AG09309 (cell line): ENCODE measurements around the gene RERG.

ENCODE experiments used
- DNase-seq: peaks from one replicate; pipeline ENCODE4 v3.0.0-alpha.2; 2010; ENCODE audit warnings: low read depth
- H3K4me3 ChIP-seq: 2 replicates; pipeline ENCODE4 v1.5.1; 2011; ENCODE audit warnings: mild to moderate bottlenecking, low read depth, low read length, moderate library complexity; ENCODE audit not compliant: control insufficient read depth
- CTCF ChIP-seq: IDR thresholded peaks from 2 replicates; pipeline ENCODE4 v1.5.1; 2011; ENCODE audit warnings: mild to moderate bottlenecking, low read depth, low read length, inconsistent platforms; ENCODE audit not compliant: insufficient read depth, control insufficient read depth; ENCODE audit errors: missing control alignments

The RERG gene

GRCh38 chr12:15154103-15154502 is 67.1 kb downstream of the RERG start:
- no peak for TF ChIP-seq CTCF
- no peak overlapping the region for H3K4me3 ChIP-seq
- DNase-seq: no peak

GRCh38 chr12:15152868-15153267 is 68.3 kb downstream of the RERG start:
- no peak for TF ChIP-seq CTCF
- no peak for DNase-seq
- H3K4me3 ChIP-seq: no peak overlapping the region

GRCh38 chr12:15152456-15152855 is 68.8 kb downstream of the RERG start:
- no peak for DNase-seq
- H3K4me3 ChIP-seq: no peak overlapping the region
- TF ChIP-seq CTCF: peak; percentile 28

- TF ChIP-seq CTCF: peak; percentile 31
- no peak overlapping the region for H3K4me3 ChIP-seq
- DNase-seq: no peak
Observed at GRCh38 chr12:15151161-15152091, 69.8 kb downstream of the RERG start.

- TF ChIP-seq CTCF: no peak
- H3K4me3 ChIP-seq: no peak overlapping the region
- DNase-seq: no peak
Observed at GRCh38 chr12:15146585-15146984, 74.6 kb downstream of the RERG start.

GRCh38 chr12:15143467-15143866 is 77.8 kb downstream of the RERG start:
- no peak for TF ChIP-seq CTCF
- no peak overlapping the region for H3K4me3 ChIP-seq
- no peak for DNase-seq
